GM12872 (cell line): ENCODE data around the gene AP4M1.

Source experiments
- CTCF ChIP-seq: IDR thresholded peaks from 3 replicates; pipeline ENCODE4 v1.5.1; 2011; ENCODE audit warnings: low read depth, mild to moderate bottlenecking, low read length, moderate library complexity; ENCODE audit not compliant: insufficient read depth

AP4M1 gene

GRCh38 chr7:100130608-100131453 lies 29.4 kb downstream of the AP4M1 start:
- TF ChIP-seq CTCF = peak; percentile 85

GRCh38 chr7:100132126-100132525 lies 30.7 kb downstream of the AP4M1 start:
- no peak for TF ChIP-seq CTCF

- peak; percentile 99 for TF ChIP-seq CTCF
Observed at GRCh38 chr7:100132697-100133151, 31.3 kb downstream of the AP4M1 start.

- TF ChIP-seq CTCF = no peak
Observed at GRCh38 chr7:100137851-100138760, 36.7 kb downstream of the AP4M1 start.

GRCh38 chr7:100141555-100141949 lies 40.1 kb downstream of the AP4M1 start:
- TF ChIP-seq CTCF = no peak

GRCh38 chr7:100142461-100142860 lies 41.0 kb downstream of the AP4M1 start:
- TF ChIP-seq CTCF = no peak

GRCh38 chr7:100147278-100147677 lies 45.8 kb downstream of the AP4M1 start:
- no peak for TF ChIP-seq CTCF
